HCT116 (cell line): Measurements from ENCODE around the gene VWA5B1. TPM values are rescaled to one million over a fixed set of nuclear protein-coding genes. Genes with fewer than 3 reads are reported as not detected.

Experiments used
- ATAC-seq: fragments of 200-7000 bp; cut with Tn5 transposase; 2 replicates; pipeline ENCODE4 v1.9.1; 2020; ENCODE audit warnings: mild to moderate bottlenecking, moderate library complexity
- BruUV-seq: library from RNA; stranded (reverse); fragments of 400-500 nt; replicated peaks from 2 replicates; lab custom pipeline; 2021; lab: Mats Ljungman, UMichigan
- CTCF ChIA-PET: fragments of 300-600 bp; sonication (Branson Sonifier 250); formaldehyde crosslinking; loops from one replicate; lab custom pipeline; 2021; ENCODE audit warnings: antibody characterized with exemption; lab: Charles Lee
- POLR2A ChIA-PET: fragments of 300-600, 350-600 bp; sonication (Branson Sonifier 250); formaldehyde crosslinking; loops from one replicate; lab custom pipeline; 2021; ENCODE audit warnings: antibody characterized with exemption; lab: Charles Lee
- RAD21 ChIA-PET, 2 experiments: fragments of 300-600 bp; sonication (Branson Sonifier 250); formaldehyde crosslinking; loops; one replicate each; lab custom pipeline; 2023; ENCODE audit warnings: low total read pairs in 2 of 2; ENCODE audit not compliant: uncharacterized antibody in 2 of 2, unreplicated experiment in 2 of 2, low non-redundant PET in 1 of 2; lab: Charles Lee
- DNase-seq: peaks from one replicate; pipeline ENCODE4 v3.0.0-alpha.2; 2010; ENCODE audit warnings: low read depth, low spot score
- H2AFZ ChIP-seq: fragments of 200-600 bp; shearing (Covaris generic), sonication (generic); 2 replicates; pipeline ENCODE4 v1.6.1; 2017; ENCODE audit warnings: low read depth, mixed run types, mixed read lengths, antibody characterized with exemption, low read length; ENCODE audit not compliant: poor library complexity, severe bottlenecking
- H3K27ac ChIP-seq: 2 replicates; pipeline ENCODE4 v1.5.1; 2012; ENCODE audit warnings: low read depth, low read length
- H3K27me3 ChIP-seq: fragments of 200-600 bp; sonication (generic); 2 replicates; pipeline ENCODE4 v1.6.1; 2016; ENCODE audit warnings: mixed run types, low read length, mixed read lengths; ENCODE audit not compliant: insufficient read depth
- H3K36me3 ChIP-seq, 2 experiments: fragments of 200-500 bp in 1 of 2; fragments of 200-600 bp in 1 of 2; sonication (Bioruptor generic) in 1 of 2; sonication (generic) in 1 of 2; 2 replicates each; pipeline versions ENCODE4 v1.5.1 to v1.6.1; 2014 to 2016; ENCODE audit warnings: low read length in 2 of 2, inconsistent platforms in 1 of 2, mixed read lengths in 1 of 2, mixed run types in 1 of 2; ENCODE audit not compliant: insufficient read depth in 2 of 2, control insufficient read depth in 1 of 2
- H3K4me1 ChIP-seq, 2 experiments: fragments of 200-600 bp in 1 of 2; sonication (generic) in 1 of 2; 2 replicates each; pipeline versions ENCODE4 v1.5.1 to v1.6.1; 2012 to 2017; ENCODE audit warnings: low read length in 2 of 2, inconsistent platforms in 1 of 2, mild to moderate bottlenecking in 1 of 2, mixed read lengths in 1 of 2, mixed run types in 1 of 2, moderate library complexity in 1 of 2; ENCODE audit not compliant: insufficient read depth in 2 of 2, control insufficient read depth in 1 of 2
- H3K4me2 ChIP-seq: fragments of 200-600 bp; sonication (generic); 2 replicates; pipeline ENCODE4 v1.6.1; 2017; ENCODE audit warnings: mixed run types, low read length, mixed read lengths
- H3K4me3 ChIP-seq, 2 experiments: fragments of 200-600 bp in 1 of 2; sonication (generic) in 1 of 2; replicated peaks in 1 of 2; 2 replicates each; pipeline ENCODE4 v1.5.1; 2011 to 2016; ENCODE audit warnings: low read length in 2 of 2, control low read depth in 1 of 2, low read depth in 1 of 2, mild to moderate bottlenecking in 1 of 2, mixed read lengths in 1 of 2, mixed run types in 1 of 2
- H3K79me2 ChIP-seq: fragments of 200-600 bp; sonication (generic); 2 replicates; pipeline ENCODE4 v1.6.1; 2017; ENCODE audit warnings: mild to moderate bottlenecking, mixed run types, low read length, moderate library complexity, mixed read lengths; ENCODE audit not compliant: insufficient read depth
- H3K9ac ChIP-seq: fragments of 200-600 bp; sonication (generic); 2 replicates; pipeline ENCODE4 v1.6.1; 2016; ENCODE audit warnings: low read length, mixed read lengths
- H3K9me2 ChIP-seq: fragments of 200-600 bp; sonication (generic), shearing (Covaris generic); 2 replicates; pipeline ENCODE4 v1.6.1; 2017; ENCODE audit warnings: mixed run types, mild to moderate bottlenecking, moderate library complexity; ENCODE audit not compliant: insufficient read depth
- H3K9me3 ChIP-seq, 2 experiments: fragments of 200-500 bp in 1 of 2; fragments of 200-600 bp in 1 of 2; sonication (Bioruptor generic) in 1 of 2; sonication (generic) in 1 of 2; 2 replicates each; pipeline ENCODE4 v1.6.1; 2014 to 2017; ENCODE audit warnings: low read length in 2 of 2, mixed read lengths in 2 of 2, inconsistent platforms in 1 of 2, low read depth in 1 of 2, mild to moderate bottlenecking in 1 of 2, mixed run types in 1 of 2, moderate library complexity in 1 of 2; ENCODE audit not compliant: control insufficient read depth in 1 of 2, insufficient read depth in 1 of 2
- H4K20me1 ChIP-seq: fragments of 200-600 bp; sonication (generic), shearing (Covaris generic); 2 replicates; pipeline ENCODE4 v1.6.1; 2017; ENCODE audit warnings: mixed run types, mild to moderate bottlenecking, moderate library complexity; ENCODE audit not compliant: insufficient read depth
- CEBPB ChIP-seq: IDR thresholded peaks from 2 replicates; pipeline ENCODE4 v1.6.1; 2012; ENCODE audit warnings: low read depth
- ELF1 ChIP-seq: IDR thresholded peaks from 2 replicates; pipeline ENCODE4 v1.6.1; 2012; ENCODE audit warnings: low read depth, borderline replicate concordance
- EZH2 ChIP-seq: fragments of 200-600 bp; sonication (generic); IDR thresholded peaks from 2 replicates; pipeline ENCODE4 v1.6.1; 2017; ENCODE audit warnings: antibody characterized with exemption, mixed run types
- EZH2phosphoT487 ChIP-seq: fragments of 200-600 bp; IDR thresholded peaks from 2 replicates; pipeline ENCODE4 v1.6.1; 2018; ENCODE audit warnings: antibody characterized with exemption, borderline replicate concordance
- JUND ChIP-seq: IDR thresholded peaks from 2 replicates; pipeline ENCODE4 v1.6.1; 2012
- POLR2A ChIP-seq: IDR thresholded peaks from 2 replicates; pipeline ENCODE4 v1.7.0; 2011; ENCODE audit warnings: borderline replicate concordance; ENCODE audit not compliant: insufficient read depth, insufficient read length; ENCODE audit errors: extremely low read depth
- RAD21 ChIP-seq: IDR thresholded peaks from 2 replicates; pipeline ENCODE4 v1.6.1; 2012; ENCODE audit warnings: low read depth, mild to moderate bottlenecking
- REST ChIP-seq: IDR thresholded peaks from 2 replicates; pipeline ENCODE4 v1.6.1; 2012; ENCODE audit warnings: low read depth
- ZFX ChIP-seq: fragments of 450-650 bp; IDR thresholded peaks from 2 replicates; pipeline ENCODE4 v1.6.1; 2017
- ZNF274 ChIP-seq: fragments of 200-500 bp; sonication (Bioruptor generic); IDR thresholded peaks from 2 replicates; pipeline ENCODE4 v1.6.1; 2014; ENCODE audit warnings: mild to moderate bottlenecking, low read depth, low read length, inconsistent platforms
- intact Hi-C: fragments of 100-400 bp; cut with micrococcal nuclease; formaldehyde crosslinking; loops from 2 replicates; pipeline ENCODE4 v1.10.0; 2022
- total RNA-seq: library from RNA; stranded (reverse); gene quantifications from one replicate; pipeline ENCODE4 v1.2.1, GENCODE V29; 2021; ENCODE audit not compliant: unreplicated experiment

Gene VWA5B1
- total RNA-seq, 1 experiment from 2014 or later = not detected

GRCh38 chr1:20382711-20383110, 92.0 kb downstream of the VWA5B1 start:
- H3K36me3 ChIP-seq = no peaks in the 10 kb centered on the region
- ChIA-PET RAD21 (no interaction called here), CTCF (no interaction called here), POLR2A (no interaction called here)
- ATAC-seq (no peak), DNase-seq (no peak)
- H3K9me3 ChIP-seq = no peaks in the 10 kb centered on the region
- H4K20me1 ChIP-seq = no peaks in the 10 kb centered on the region
- peaks cover 10% of the 10 kb centered on the region; the same call in 1 of the 2 replicates for H3K27me3 ChIP-seq
- H3K9me2 ChIP-seq = no peaks in the 10 kb centered on the region
- no peak overlapping the region for H2AFZ ChIP-seq
- H3K4me3 ChIP-seq = no peak overlapping the region
- no peak overlapping the region for H3K9ac ChIP-seq
- H3K4me2 ChIP-seq = no peak overlapping the region
- BruUV-seq = no TSS peak
- intact Hi-C loops = no loop called here
- H3K4me1 ChIP-seq = peaks cover 4 to 14% of the 10 kb centered on the region in 2 experiments; a peak in 3 of 4 replicates
- no peak for TF ChIP-seq CEBPB
- TF ChIP-seq EZH2 = no peak
- TF ChIP-seq POLR2A = no peak
- H3K27ac ChIP-seq = no peak overlapping the region
- H3K79me2 ChIP-seq = no peaks in the 10 kb centered on the region

GRCh38 chr1:20383631-20384030, 93.0 kb downstream of the VWA5B1 start:
- intact Hi-C loops = no loop called here
- no peak overlapping the region for H3K9ac ChIP-seq
- H3K27ac ChIP-seq = no peak overlapping the region
- H3K4me1 ChIP-seq = peaks cover 4 to 14% of the 10 kb centered on the region in 2 experiments; a peak in 3 of 4 replicates
- H4K20me1 ChIP-seq = no peaks in the 10 kb centered on the region
- DNase-seq (no peak), ATAC-seq (no peak)
- H3K4me3 ChIP-seq = no peak overlapping the region
- RAD21 ChIA-PET = no interaction called here
- CTCF ChIA-PET = no interaction called here
- BruUV-seq = no TSS peak
- no peak overlapping the region for H2AFZ ChIP-seq
- no peaks in the 10 kb centered on the region for H3K36me3 ChIP-seq
- POLR2A ChIA-PET = no interaction called here
- no peaks in the 10 kb centered on the region for H3K9me3 ChIP-seq
- H3K27me3 ChIP-seq = peaks cover 16% of the 10 kb centered on the region
- H3K4me2 ChIP-seq = no peak overlapping the region
- no peaks in the 10 kb centered on the region for H3K79me2 ChIP-seq
- no peaks in the 10 kb centered on the region for H3K9me2 ChIP-seq
- TF ChIP-seq EZH2phosphoT487 = no peak
- TF ChIP-seq JUND = no peak
- no peak for TF ChIP-seq CEBPB
- no peak for TF ChIP-seq RAD21
- no peak for TF ChIP-seq ZNF274
- TF ChIP-seq REST = no peak
- no peak for TF ChIP-seq ELF1
- TF ChIP-seq ZFX = no peak
